Stromal cell of bone marrow (primary cell): ENCODE measurements around the gene COL5A3.

Experiments
- DNase-seq: peaks from one replicate; pipeline ENCODE4 v3.0.0-alpha.2; 2012; ENCODE audit warnings: low read depth

The COL5A3 gene

GRCh38 chr19:10010939-10011338, 635 bp upstream of the COL5A3 start:
- DNase-seq, result no peak

- no peak for DNase-seq
These were observed 535 bp downstream of the COL5A3 start for GRCh38 chr19:10009714-10010224.

- no peak for DNase-seq
These were observed 2.0 kb downstream of the COL5A3 start for GRCh38 chr19:10008184-10008765.

GRCh38 chr19:10007371-10008183, 2.7 kb downstream of the COL5A3 start:
- peak; percentile 49 for DNase-seq

GRCh38 chr19:10006752-10007323, 3.5 kb downstream of the COL5A3 start:
- no peak for DNase-seq

GRCh38 chr19:10006335-10006708, 4.0 kb downstream of the COL5A3 start:
- DNase-seq, result peak; percentile 81

GRCh38 chr19:10005632-10006334, 4.5 kb downstream of the COL5A3 start:
- no peak for DNase-seq

- DNase-seq, result no peak
These were observed 5.7 kb downstream of the COL5A3 start for GRCh38 chr19:10004617-10005016.

GRCh38 chr19:10003271-10003670, 7.0 kb downstream of the COL5A3 start:
- no peak for DNase-seq

- DNase-seq, result peak; percentile 18
These were observed 8.4 kb downstream of the COL5A3 start for GRCh38 chr19:10001899-10002298.

- DNase-seq, result peak; percentile 27
These were observed 10.0 kb downstream of the COL5A3 start for GRCh38 chr19:10000171-10000826.

- no peak for DNase-seq
These were observed 13.8 kb downstream of the COL5A3 start for GRCh38 chr19:9996541-9996940.

GRCh38 chr19:9995999-9996398, 14.3 kb downstream of the COL5A3 start:
- no peak for DNase-seq

- DNase-seq, result no peak
These were observed 15.2 kb downstream of the COL5A3 start for GRCh38 chr19:9995084-9995483.

- DNase-seq, result no peak
These were observed 18.7 kb downstream of the COL5A3 start for GRCh38 chr19:9991425-9992191.

GRCh38 chr19:9989504-9989903, 20.8 kb downstream of the COL5A3 start:
- no peak for DNase-seq

GRCh38 chr19:9986787-9987281, 23.5 kb downstream of the COL5A3 start:
- DNase-seq, result peak; percentile 70

- no peak for DNase-seq
These were observed 28.7 kb downstream of the COL5A3 start for GRCh38 chr19:9981406-9982260.

GRCh38 chr19:9972103-9972502, 38.2 kb downstream of the COL5A3 start:
- no peak for DNase-seq
